ENCODE measurements around the gene RIOX2.
"Not testable (repeated sequence)": the region's sequence is repeated elsewhere in the genome, so short reads cannot be mapped to it uniquely, and the experiment has no call there.

Gene RIOX2

DNA sequence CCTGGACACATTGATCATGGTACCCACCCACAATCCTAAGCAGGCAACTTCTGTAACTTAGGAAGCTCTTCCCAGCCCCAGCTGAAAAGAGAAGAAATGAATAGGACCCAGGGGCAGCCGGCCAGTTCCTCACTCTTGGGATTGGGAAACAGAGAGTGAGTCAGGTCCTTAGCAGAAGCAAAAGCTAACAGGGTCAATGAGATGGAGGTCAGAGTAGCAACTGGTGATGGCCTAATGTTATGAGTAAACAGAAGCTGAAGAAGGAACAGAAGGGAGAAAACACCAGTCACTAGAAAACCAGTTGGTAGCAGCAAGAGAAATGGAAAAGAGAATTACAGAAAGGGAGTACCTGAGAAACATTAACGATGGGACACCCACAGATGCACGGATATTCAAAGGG, 20.0 kb downstream of the RIOX2 start:
- DNase-seq, result no peak

DNA sequence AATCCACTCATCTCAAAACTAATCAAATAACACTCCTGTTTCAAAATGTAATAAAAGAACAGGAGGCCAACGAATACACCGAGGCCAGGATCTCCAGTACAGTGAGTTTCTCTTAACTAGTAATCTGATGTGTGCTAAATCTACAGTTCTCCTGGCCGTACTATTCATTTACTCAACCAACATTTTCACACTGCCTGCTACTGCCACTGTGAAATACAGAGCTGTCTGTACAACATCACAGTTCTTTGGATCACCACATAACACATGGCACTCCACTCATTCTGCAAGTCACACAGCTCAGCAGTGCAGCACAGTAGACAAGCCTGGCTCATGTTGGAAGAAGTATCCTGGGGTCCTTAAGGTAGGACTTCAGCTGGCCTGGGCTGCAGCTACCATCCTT, 21.9 kb downstream of the RIOX2 start:
- no peak for DNase-seq

DNA sequence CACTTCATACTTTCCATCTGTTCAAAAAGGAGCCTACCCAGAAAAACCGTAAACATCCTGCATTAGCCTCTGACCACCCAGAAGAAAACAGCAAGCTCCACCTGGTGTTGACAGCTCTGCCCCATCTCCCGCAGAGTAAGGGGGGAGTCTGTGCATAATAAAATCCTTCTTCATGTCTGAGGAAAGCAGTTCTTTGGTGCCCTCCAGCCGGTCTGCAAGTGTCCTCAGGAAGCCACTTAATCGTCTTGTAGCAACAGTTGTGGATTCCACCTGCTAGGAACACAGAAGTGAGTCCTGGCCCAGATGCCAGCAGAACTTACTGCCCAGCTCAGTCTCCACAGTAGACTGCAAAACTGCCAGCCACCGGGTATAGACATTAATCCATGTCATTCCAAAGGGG, 22.5 kb downstream of the RIOX2 start:
- DNase-seq, result no peak

DNA sequence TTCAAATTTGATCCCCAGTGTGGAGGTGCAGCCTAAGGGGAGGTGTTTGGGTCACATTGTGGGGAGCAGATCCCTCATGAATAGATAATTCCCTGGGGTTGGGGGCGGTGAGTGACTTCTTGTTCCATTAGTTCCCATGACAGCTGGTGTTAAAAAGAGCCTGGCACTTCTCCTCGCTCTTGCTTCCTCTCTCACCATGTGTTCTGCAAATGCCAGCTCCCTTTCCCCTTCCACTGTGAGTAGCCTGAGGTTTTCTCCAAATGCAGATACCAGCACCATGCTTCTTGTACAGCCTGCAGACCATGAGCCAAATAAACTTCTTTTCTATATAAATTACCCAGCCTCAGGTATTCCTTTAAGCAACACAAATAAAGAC, 23.1 kb downstream of the RIOX2 start:
- no peak for DNase-seq

DNA sequence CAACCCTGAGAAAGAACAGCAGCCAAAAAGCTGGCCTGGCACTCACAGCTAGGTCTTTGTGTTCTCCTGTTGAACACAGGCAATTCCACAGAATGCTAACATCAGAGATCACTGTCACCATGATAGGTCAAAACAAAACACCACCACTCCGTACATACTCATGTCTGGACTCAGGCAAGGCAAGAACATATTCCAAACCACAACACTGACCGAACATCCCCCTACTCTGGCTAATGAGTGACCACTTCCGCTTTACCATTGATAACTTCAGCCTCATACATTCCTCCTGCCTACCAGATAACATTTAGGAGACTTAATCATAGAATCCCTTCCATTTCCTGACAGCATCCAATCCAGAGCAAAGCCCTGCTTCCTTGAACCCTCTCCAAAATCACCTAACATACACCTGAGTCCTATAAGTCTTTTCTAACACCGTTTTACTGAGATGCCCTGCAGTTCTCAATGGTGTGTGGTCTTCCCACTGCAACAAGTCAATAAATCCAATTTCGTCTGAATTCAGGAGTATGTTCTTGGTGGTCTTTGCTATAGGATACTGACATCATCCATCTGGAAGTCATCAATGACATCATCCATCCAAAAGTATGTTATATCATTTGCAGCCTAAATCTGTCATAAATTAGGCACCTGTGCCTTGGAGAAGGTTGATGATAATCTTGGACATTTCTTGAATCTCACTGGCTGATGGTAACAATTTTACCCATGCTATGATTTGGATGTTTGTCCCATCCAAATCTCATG, 23.7 kb downstream of the RIOX2 start:
- DNase-seq, result no peak

DNA sequence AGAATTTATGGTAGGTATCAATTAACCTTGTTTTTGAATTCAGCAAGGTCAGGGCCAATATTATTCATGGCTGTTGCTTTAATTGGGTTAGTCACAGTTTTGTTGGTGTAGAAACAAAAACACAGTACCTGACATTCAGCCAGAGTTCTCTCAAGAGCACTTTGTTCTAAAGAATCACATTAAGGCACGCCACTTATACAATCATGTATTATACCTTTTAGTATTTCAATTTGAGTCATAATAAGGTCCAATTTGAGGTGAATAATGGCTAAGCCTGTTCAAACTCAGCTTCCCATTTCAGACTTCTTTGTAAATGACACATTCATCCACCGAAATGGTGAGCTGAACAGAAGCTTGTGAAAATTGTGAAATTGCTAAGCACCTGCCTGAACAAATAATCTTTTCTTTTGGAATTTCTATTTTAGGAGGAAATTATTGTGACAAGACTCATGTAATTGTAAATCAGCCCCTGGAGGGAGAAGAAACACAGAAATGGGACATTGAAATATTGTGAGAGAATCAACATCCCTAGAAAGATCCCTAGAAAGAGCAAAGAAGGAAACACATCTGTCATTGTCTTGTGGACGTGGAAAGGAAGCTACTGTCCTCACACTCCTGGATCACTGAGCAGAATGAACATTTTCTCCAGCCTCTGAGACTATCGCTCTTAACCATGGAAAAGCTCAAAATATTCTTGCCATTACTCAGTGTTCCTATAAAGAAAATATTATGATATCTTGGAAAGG, 29.3 kb downstream of the RIOX2 start:
- DNase-seq, result no peak

DNA sequence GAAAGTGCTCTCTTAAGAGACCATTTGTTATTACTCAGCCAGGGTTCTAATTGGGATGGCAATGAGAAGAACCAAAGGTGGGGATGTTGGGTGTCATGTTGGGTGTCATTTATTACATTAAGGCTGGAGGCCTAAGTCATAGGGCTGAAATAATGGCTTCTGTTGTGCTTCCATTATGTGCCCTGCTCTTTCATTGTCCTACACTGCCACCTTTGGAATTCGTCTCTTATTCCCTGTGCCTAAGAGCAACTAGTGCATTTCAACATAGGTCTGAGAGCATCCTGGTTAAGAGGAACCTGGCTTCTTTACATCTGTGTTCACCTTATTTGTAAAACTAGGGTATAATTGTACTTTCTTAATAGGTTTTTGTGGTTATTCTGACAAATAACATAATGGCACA, 32.2 kb downstream of the RIOX2 start:
- peak; percentile 11 to 21 for DNase-seq

DNA sequence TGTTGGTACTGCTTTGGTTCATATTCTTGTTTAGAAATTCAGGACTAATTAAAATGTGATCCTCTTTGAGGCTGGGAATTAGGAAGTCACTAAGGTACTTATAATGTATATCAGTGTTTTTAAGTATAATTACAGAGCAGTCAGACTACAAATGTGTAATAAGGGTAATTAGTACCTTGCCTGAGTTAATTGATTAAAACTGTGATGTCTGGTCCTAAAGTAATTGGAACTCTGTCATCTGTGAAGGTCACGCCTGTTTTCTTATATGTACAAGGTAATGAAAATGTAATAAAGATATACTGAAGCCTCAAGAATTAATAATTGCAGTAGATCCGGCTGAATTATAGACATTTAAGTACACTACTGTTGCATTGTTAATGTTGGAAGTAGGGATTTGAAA, 32.8 kb downstream of the RIOX2 start:
- DNase-seq, result no peak

DNA sequence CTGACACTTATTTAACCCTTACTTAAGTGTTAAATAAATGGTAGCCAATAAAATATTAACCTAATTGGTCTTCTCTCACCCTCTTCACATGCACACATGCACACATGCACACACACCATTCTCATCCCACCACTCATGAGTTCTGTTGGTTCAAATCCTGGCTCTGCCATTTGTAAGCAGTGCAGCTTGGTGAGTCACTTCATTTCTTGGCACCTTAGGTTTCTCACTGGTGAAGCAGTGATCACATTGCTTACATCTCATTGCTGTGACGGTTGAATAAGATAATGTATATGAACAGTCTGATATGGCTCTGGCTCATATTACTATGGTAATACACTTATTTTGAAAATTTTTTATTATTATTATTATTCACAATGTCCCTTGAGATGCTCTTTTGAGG, 33.8 kb downstream of the RIOX2 start:
- no peak for DNase-seq

DNA sequence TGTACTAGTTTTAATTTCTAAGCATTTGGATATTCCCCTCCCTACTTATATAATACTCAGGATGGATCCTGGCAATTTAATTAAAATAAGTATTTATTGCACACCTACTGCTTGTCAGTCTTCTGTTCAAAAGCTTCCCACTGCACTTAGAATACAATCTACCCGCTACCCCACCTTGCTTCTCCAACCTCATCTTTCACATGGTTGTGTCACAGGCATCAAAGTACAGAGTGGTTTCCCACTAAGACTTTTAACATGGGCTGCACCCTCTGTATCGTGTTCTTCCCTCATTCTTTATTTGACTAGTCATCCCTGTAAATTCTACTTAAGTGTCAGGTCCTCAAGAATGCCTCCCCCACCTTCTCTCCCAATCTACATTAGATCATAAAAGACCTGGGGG, 35.0 kb downstream of the RIOX2 start:
- no peak for DNase-seq

DNA sequence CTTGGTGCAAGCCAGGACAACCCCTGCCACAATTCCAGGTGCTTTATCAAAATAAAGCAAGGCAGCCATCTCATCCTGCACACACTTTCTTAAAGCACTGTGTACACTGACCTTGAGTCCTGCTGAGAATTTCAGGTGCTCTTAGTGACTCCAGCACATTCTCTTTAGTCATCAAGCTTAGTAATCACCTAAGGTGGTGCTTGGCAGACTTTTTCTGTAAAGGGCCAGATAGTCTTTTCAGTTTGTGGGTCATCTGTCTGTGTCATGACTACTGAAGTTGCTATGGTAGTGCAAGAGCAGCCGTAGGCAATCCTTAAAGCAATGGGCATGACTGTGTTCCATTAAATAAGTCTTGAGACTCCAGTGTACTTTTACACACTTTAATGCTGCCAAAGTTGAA, 36.4 kb downstream of the RIOX2 start:
- no peak for DNase-seq

DNA sequence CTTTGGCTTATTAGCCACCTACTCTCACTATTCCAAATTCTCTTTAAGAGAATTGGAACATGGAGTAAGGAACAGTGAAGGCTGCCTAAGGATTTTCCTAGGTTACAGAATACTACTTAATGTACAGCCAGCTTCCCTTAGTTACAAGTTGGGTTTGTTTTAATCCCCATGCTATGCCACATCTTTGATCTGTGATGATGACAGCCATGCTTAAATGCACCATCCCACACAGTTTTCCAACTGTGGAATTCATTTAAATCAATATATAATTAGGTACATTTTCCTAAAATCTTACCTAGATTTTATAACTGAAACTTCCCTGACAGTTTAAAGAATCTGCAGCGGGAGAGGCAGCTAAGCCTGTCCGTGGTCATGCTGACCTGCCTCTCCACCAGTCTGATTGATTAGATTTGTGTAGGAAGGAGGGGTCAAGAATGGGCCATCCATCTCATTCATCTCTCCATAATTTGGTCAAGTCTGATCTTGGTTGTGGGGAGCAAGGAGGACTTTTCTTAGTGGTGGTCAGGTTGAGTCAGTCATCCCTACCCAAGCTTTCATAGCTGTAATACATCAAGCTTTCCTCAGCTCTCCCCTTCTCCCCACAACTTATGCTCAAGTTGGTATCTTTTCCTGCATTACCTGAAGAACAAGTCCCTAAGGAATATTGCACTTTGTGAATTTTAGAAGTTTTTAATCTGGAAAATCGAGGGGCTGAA, 37.1 kb downstream of the RIOX2 start:
- no peak for DNase-seq

DNA sequence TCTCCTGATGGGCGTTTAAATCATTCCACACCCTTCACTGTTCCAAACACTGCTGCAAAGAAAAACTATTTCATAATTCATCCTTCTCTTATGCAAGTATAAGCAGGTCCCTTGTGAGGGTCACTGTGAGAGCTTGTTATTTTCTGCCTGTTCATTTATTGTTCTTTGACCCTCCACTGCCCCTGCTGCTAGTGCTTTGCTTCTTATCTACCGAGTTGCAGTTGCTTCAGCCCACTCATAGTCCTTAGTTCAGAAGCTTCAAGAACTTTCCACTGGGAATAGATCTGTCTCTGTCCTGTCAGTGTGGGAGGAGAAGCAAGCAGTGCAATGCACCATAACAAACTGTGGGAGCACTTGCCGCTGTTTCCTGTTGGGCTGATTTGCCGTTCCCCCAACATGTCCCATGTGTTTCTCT, 39.8 kb downstream of the RIOX2 start:
- DNase-seq, result no peak

DNA sequence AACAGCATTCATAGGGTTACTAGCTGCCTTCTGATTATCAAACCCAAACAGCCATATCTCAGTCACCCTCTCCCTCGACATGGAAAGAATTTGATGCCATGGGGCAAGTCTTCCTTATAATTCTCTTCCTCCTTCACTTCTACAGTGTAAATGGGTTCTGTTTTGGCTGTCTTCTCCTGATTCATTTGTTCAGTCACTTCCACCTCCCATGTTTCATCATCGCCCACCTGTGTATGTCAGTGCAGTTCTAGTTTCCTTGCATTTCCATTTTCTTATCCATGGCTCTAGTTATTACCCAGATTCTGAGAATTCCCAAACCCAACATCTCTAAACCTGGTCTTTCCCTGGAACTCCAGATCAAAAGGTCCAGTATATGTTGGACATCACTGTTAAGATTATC, 41.0 kb downstream of the RIOX2 start:
- DNase-seq, result no peak

DNA sequence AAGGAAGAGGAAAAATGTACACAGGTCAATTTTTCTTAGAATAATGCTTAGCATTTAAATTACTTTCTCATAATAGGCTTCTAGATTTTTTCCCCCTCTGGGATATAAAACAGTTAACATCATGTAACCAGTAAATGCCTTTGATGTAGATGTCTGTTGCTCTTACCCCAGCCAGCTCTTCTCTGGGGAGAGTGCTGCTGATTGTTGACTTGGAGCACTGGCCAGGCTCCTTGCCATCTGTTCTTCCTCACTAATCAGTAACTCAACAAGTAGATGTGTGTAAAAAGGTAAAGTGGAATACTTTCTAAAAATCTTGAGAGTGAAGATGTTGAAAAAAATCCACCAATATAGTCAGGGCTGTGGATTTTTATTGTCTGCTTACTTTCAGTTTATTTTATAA, 42.2 kb downstream of the RIOX2 start:
- no peak for DNase-seq

DNA sequence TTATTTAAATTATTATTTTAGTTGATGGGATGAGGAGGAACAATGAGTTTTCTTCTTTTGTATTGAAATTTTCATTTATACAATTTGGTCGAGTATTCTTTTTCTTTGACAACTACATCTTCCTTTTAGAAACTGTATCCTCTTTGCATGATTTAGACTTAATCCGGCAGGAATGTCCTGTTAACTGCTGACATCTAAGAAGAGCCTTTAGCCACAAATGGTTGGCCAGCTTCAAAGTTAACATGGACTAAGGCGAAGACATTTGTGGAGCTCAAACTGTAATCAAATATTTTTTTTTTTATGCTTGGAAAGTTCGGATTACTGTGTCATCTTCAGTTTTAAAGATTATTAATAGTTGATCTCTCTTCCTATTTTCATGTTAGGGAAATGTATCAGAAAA, 43.2 kb downstream of the RIOX2 start:
- DNase-seq, result no peak

DNA sequence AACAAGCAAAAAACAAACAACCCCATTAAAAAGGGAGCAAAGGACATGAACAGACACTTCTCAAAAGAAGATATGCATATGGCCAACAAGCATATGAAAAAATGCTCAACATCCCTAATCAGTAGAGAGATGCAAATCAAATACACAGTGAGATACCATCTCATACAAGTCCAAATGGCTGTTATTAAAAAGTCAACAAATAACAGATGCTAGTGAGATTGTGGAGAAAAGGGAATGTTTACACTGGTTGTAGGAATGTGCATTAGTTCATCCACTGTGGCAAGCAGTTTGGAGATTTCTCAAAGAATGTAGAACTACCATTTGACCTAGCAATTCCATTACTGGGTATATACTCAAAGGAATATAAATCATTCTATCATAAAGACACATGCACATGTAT, 44.5 kb downstream of the RIOX2 start:
- no peak for DNase-seq

DNA sequence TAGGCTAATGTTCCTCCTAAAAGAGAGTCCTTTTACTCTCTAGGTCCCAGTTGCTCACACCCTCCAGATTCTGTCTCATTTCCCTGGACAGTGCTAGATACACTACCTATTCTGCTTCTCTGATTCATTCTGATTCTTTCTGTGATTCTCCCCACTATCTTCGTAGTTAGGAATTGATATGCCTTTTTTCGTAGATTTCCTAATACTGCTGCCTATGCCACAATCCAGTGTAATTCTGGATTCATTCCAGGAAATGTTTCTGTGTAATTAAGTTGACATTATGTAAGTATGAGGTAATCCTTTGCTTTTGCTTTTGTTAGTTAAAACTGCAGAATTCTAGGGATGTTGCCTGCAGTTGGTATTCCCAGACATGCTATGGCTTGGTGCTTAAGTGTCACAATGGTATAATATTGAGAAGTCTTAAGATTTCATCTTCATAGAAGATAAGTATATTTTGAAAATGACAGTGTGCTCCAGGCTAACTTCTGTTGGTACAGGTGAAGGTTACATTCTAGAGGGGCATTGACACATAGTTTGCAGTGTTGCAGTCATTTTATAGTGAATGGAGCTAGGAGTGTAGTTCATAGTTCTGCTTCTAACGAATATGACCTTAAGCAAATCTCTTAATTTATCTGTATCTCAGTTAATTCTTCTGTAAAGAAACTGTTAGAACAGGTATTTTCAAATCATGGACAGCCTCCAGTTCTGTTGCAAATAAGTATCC, 54.3 kb downstream of the RIOX2 start:
- no peak for DNase-seq

DNA sequence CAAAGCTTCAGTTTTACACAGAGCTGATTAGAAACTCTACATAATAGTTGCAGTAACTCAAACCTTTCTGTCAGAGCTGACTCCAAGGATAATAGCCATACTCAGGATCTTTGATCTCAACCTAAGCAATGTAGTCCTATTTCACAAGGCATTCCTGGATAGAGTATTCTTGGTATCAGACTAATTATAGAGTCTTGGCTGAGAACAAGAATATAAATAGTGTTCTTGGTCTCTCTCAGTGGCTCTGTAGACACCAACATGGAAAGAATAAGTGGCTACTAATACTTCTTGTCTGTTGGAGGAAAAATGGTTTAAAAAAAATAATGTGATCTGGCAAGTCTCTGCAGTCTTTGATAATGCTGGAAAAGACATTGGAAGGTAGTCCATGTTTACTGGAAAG, 55.7 kb downstream of the RIOX2 start:
- DNase-seq, result no peak

DNA sequence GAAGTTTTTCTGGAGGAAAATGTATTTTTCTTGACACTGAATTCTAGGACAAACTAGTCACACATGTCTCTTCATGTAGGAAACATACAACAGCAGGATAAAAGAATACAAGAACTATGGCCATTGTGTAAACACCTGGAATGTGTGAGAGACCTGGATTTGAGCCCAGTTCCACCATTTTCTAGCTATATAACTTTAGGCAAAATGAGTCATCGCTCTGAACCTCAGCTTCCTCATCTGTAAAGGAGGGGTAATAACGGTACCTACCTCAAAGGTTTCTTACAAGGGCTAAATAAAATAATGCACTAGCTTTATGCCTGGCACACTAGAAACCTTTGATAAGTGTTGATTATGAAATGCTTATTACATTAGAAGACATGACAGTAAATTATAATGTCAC, 57.8 kb downstream of the RIOX2 start:
- DNase-seq, result no peak

DNA sequence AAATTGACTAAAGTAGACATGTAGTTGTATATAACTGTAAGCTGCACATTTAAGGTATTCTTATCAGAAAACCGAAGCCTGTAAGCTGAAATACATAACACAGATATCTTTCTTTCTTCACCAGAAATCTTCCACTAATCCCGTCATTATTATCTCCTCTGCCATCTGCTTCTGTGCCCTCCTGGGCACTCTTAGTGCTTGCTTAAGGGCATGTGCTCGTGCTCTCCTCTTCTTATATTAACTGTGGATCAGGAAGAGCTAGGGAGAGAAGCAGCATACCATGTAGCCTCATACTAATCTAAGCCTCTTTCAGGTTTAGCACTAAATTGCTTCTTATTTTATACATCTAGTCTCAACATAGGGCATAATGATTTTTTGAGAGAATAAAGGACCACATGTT, 60.8 kb downstream of the RIOX2 start:
- DNase-seq, result no peak

DNA sequence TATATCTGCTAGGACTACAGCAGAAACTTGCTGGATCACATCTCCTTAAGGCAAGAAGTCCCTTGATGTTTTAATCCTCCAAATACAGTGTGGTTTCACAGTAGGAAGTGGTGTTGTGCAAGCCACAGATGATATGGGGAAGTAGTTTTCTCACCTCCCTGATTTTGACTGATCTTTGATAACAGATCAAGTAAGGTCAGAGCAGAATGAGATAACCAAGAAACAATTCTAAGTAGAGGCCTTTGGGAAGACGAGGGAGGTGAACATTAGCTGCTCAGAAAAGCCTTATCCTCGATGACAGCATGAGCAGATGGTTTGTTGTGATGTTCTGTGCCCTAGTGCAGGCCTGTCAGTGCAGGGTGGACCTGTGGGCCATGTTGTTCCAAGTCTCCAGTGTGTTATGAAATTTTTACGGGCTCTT, 61.3 kb downstream of the RIOX2 start:
- DNase-seq, result no peak

DNA sequence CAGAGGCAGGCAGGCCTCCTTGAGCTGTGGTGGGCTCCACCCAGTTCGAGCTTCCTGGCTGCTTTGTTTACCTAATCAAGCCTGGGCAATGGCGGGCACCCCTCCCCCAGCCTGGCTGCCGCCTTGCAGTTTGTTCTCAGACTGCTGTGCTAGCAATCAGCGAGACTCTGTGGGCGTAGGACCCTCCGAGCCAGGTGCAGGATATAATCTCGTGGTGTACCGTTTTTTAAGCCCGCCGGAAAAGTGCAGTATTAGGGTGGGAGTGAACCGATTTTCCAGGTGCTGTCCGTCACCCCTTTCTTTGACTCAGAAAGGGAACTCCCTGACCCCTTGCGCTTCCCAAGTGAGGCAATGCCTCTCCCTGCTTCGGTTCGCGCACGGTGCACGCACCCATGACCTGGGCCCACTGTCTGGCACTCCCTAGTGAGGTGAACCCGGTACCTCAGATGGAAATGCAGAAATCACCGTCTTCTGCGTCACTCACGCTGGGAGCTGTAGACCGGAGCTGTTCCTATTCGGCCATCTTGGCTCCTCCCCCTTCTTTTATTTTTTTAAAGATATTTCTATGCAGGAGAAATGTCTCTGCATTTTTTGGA, 61.9 kb downstream of the RIOX2 start:
- not testable (repeated sequence) for DNase-seq
